HT1080 (cell line): Measurements from ENCODE around the gene EXOC7. TPM values are rescaled to one million over a fixed set of nuclear protein-coding genes. Genes with fewer than 3 reads are reported as not detected.

ENCODE experiments used
- DNase-seq: peaks from one replicate; pipeline ENCODE4 v3.0.0-alpha.2; 2015; ENCODE audit warnings: low read depth
- total RNA-seq: library from RNA; depleted of rRNA; stranded (reverse); fragments of >200 nt; shearing (Covaris generic); gene quantifications from 2 replicates; pipeline ENCODE4 v1.2.3, GENCODE V29; 2014

The EXOC7 gene
- total RNA-seq, 1 experiment from 2014 or later, result 82.7 TPM

GRCh38 chr17:76138896-76139752 is 35.5 kb upstream of the EXOC7 start:
- DNase-seq, result no peak

GRCh38 chr17:76138234-76138895 is 34.8 kb upstream of the EXOC7 start:
- DNase-seq, result no peak

GRCh38 chr17:76137351-76138233 is 34.0 kb upstream of the EXOC7 start:
- no peak for DNase-seq

- no peak for DNase-seq
These were observed 33.4 kb upstream of the EXOC7 start for GRCh38 chr17:76137001-76137350.

- no peak for DNase-seq
These were observed 32.9 kb upstream of the EXOC7 start for GRCh38 chr17:76136276-76137000.

GRCh38 chr17:76135810-76136188 is 32.2 kb upstream of the EXOC7 start:
- DNase-seq, result no peak

- no peak for DNase-seq
These were observed 31.6 kb upstream of the EXOC7 start for GRCh38 chr17:76134911-76135809.

GRCh38 chr17:76132574-76133338 is 29.2 kb upstream of the EXOC7 start:
- no peak for DNase-seq

- DNase-seq, result no peak
These were observed 28.3 kb upstream of the EXOC7 start for GRCh38 chr17:76131692-76132573.

- no peak for DNase-seq
These were observed 27.6 kb upstream of the EXOC7 start for GRCh38 chr17:76131051-76131691.

- DNase-seq, result no peak
These were observed 26.9 kb upstream of the EXOC7 start for GRCh38 chr17:76130473-76130872.

GRCh38 chr17:76125922-76126321 is 22.3 kb upstream of the EXOC7 start:
- DNase-seq, result no peak

- DNase-seq, result no peak
These were observed 21.7 kb upstream of the EXOC7 start for GRCh38 chr17:76125391-76125675.

GRCh38 chr17:76124582-76125390 is 21.2 kb upstream of the EXOC7 start:
- peak; percentile 20 for DNase-seq

- DNase-seq, result no peak
These were observed 20.4 kb upstream of the EXOC7 start for GRCh38 chr17:76123749-76124581.

- DNase-seq, result no peak
These were observed 19.6 kb upstream of the EXOC7 start for GRCh38 chr17:76123191-76123499.
